GM23338 (cell line): ENCODE results near the gene MKRN2. TPM values are rescaled to one million over a fixed set of nuclear protein-coding genes. Genes with fewer than 3 reads are reported as not detected.

ENCODE experiments used
- ATAC-seq: fragments of 200-7000 bp; cut with Tn5 transposase; 3 replicates; pipeline ENCODE4 v1.9.1; 2020
- DNase-seq: peaks from one replicate; pipeline ENCODE4 v3.0.0-alpha.2; 2015; ENCODE audit warnings: low spot score
- H2AFZ ChIP-seq: fragments of 200-600 bp; sonication (generic); 2 replicates; pipeline ENCODE4 v1.8.0; 2016; ENCODE audit warnings: antibody characterized with exemption, mild to moderate bottlenecking, moderate library complexity
- H3F3A ChIP-seq: fragments of 200-600 bp; sonication (generic); replicated peaks from 2 replicates; pipeline ENCODE4 v1.8.0; 2017; ENCODE audit warnings: antibody characterized with exemption, mixed run types, low read depth
- H3K27ac ChIP-seq: fragments of 200-600 bp; sonication (generic); 2 replicates; pipeline ENCODE4 v1.6.1; 2016; ENCODE audit warnings: low read depth
- H3K27me3 ChIP-seq: fragments of 200-600 bp; sonication (generic); 2 replicates; pipeline ENCODE4 v1.8.0; 2016; ENCODE audit warnings: mild to moderate bottlenecking, mixed run types, moderate library complexity; ENCODE audit not compliant: insufficient read depth
- H3K36me3 ChIP-seq: fragments of 200-600 bp; sonication (generic); 2 replicates; pipeline ENCODE4 v1.8.0; 2016; ENCODE audit warnings: mild to moderate bottlenecking; ENCODE audit not compliant: insufficient read depth
- H3K4me1 ChIP-seq: fragments of 200-600 bp; sonication (generic); 2 replicates; pipeline ENCODE4 v1.8.0; 2016; ENCODE audit warnings: mild to moderate bottlenecking, moderate library complexity; ENCODE audit not compliant: insufficient read depth
- H3K4me2 ChIP-seq: fragments of 200-600 bp; sonication (generic); 2 replicates; pipeline ENCODE4 v1.7.1; 2017; ENCODE audit warnings: mixed run types
- H3K4me3 ChIP-seq: fragments of 200-600 bp; sonication (generic); 2 replicates; pipeline ENCODE4 v1.6.1; 2016; ENCODE audit warnings: mixed run types
- H3K79me2 ChIP-seq: fragments of 200-600 bp; sonication (generic); replicated peaks from 2 replicates; pipeline ENCODE4 v1.8.0; 2017; ENCODE audit warnings: mild to moderate bottlenecking; ENCODE audit not compliant: insufficient read depth
- H3K9me2 ChIP-seq: fragments of 200-600 bp; sonication (generic); 2 replicates; pipeline ENCODE4 v1.8.0; 2017; ENCODE audit not compliant: insufficient read depth
- H4K20me1 ChIP-seq: fragments of 200-600 bp; sonication (generic); replicated peaks from 2 replicates; pipeline ENCODE4 v1.8.0; 2017; ENCODE audit warnings: mild to moderate bottlenecking; ENCODE audit not compliant: insufficient read depth
- H3K27ac Mint-ChIP-seq: 2 replicates; pipeline ENCODE4 v1.8.0; 2020; ENCODE audit warnings: inconsistent platforms, mild to moderate bottlenecking, moderate library complexity, mixed read lengths
- H3K27me3 Mint-ChIP-seq: 3 replicates; pipeline ENCODE4 v1.8.0; 2022; ENCODE audit warnings: low read depth, mild to moderate bottlenecking, moderate library complexity, mixed read lengths, inconsistent platforms; ENCODE audit not compliant: insufficient read depth, poor library complexity
- H3K36me3 Mint-ChIP-seq: 3 replicates; pipeline ENCODE4 v1.8.0; 2021; ENCODE audit warnings: low read depth, mild to moderate bottlenecking, inconsistent platforms, moderate library complexity, mixed read lengths
- H3K4me1 Mint-ChIP-seq: 3 replicates; pipeline ENCODE4 v1.8.0; 2020; ENCODE audit warnings: mild to moderate bottlenecking, inconsistent platforms, mixed read lengths
- H3K4me3 Mint-ChIP-seq: 3 replicates; pipeline ENCODE4 v1.8.0; 2021; ENCODE audit warnings: moderate library complexity, mild to moderate bottlenecking, inconsistent platforms, mixed read lengths
- H3K9me3 Mint-ChIP-seq: 3 replicates; pipeline ENCODE4 v1.8.0; 2020; ENCODE audit warnings: moderate library complexity, mild to moderate bottlenecking, inconsistent platforms, mixed read lengths
- CREB1 ChIP-seq: fragments of 250-450 bp; sonication (Bioruptor Pico); IDR thresholded peaks from 2 replicates; pipeline ENCODE4 v1.5.0; 2020; ENCODE audit warnings: low read depth, mild to moderate bottlenecking, moderate library complexity
- EZH2phosphoT487 ChIP-seq: fragments of 200-600 bp; sonication (generic); IDR thresholded peaks from one replicate; pipeline ENCODE4 v1.8.1; 2018; ENCODE audit warnings: antibody characterized with exemption; ENCODE audit not compliant: unreplicated experiment
- POLR2AphosphoS5 ChIP-seq: IDR thresholded peaks from 2 replicates; pipeline ENCODE4 v1.6.1; 2016; ENCODE audit warnings: antibody characterized with exemption, low read depth
- REST ChIP-seq: IDR thresholded peaks from one replicate; pipeline ENCODE4 v1.6.1; 2018; ENCODE audit warnings: antibody characterized with exemption; ENCODE audit not compliant: unreplicated experiment
- ZNF331 ChIP-seq: fragments of 250-450 bp; sonication (Bioruptor Pico); IDR thresholded peaks from 2 replicates; pipeline ENCODE4 v1.5.0; 2020; ENCODE audit warnings: low read depth, mild to moderate bottlenecking, moderate library complexity
- polyA plus RNA-seq: library from polyadenylated mRNA; unstranded; fragments of >200 nt; fragmentation: Nextera tagmentation; extraction: Ambion mirVana; gene quantifications from 2 replicates; pipeline ENCODE4 v1.2.1, GENCODE V29; 2016
- total RNA-seq: library from RNA; depleted of rRNA; stranded (reverse); fragments of >200 nt; shearing (Covaris generic); gene quantifications from 2 replicates; pipeline ENCODE4 v1.2.3, GENCODE V29; 2014
- TF ChIP-seq, protein P1 (sequence below): fragments of 250-450 bp; sonication (Bioruptor Pico); IDR thresholded peaks from 2 replicates; pipeline ENCODE4 v1.5.0; 2020; ENCODE audit warnings: mild to moderate bottlenecking, moderate library complexity
- TF ChIP-seq, protein P2 (sequence below), 2 experiments: fragments of 200-600 bp in 1 of 2; sonication (generic) in 1 of 2; conservative IDR thresholded peaks; 2 replicates each; pipeline versions ENCODE4 v1.5.1 to v1.6.1; 2016 to 2017; ENCODE audit warnings: antibody characterized with exemption in 2 of 2, low read depth in 2 of 2, mild to moderate bottlenecking in 2 of 2, moderate library complexity in 1 of 2

The MKRN2 gene
- total and polyA plus RNA-seq, 2 experiments from 2014 or later, result 11.4 to 24.6 TPM

DNA sequence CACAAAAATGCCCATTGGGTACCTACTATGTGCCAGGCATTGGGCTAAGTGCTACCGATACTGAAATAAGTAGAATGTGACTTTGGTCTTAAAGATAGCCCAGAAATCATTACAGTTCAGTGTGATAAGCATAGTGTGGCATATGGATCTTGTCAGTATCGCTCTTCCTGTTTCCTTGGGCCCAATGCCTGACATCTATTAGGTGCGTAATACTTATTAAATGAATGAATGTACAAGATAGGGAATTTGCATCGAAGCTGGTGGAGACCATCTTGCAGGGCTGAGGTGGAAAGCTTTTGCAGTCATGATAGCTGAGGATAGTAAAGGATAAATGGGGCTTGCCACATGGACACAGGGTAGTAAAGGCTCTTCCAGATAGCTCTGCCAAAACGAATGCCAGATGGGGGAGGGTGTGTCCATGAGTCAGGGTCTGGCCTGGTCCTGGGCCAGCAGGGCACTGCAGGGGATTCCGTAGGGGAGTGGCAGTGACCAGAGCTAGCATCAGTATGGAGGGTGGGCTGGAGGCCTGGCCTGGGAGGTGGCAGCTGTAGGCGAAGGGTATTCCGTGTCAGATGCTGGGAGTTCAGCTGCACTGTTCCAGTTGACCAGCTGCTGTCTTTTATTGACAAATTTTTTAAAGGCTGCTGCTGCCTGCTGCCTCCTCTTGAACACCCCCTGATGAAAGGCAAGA lies 49.2 kb upstream of the MKRN2 start:
- Histone ChIP-seq H3K9me2 (no peaks in the 10 kb centered on the region), H4K20me1 (peaks cover 7% of the 10 kb centered on the region; the same call in 1 of the 2 replicates), H3K27me3 (no peaks in the 10 kb centered on the region), H3K4me2 (no peak overlapping the region), H2AFZ (no peak overlapping the region), H3K36me3 (peaks cover 26% of the 10 kb centered on the region), H3K27ac (no peak overlapping the region), H3K4me1 (no peaks in the 10 kb centered on the region), H3K79me2 (no peaks in the 10 kb centered on the region), H3K4me3 (no peak overlapping the region), H3F3A (no peaks in the 10 kb centered on the region)
- no peak for ATAC-seq
- H3K27ac Mint-ChIP-seq, result no peak overlapping the region
- H3K4me1 Mint-ChIP-seq, result no peaks in the 10 kb centered on the region
- no peaks in the 10 kb centered on the region for H3K9me3 Mint-ChIP-seq
- H3K27me3 Mint-ChIP-seq, result no peaks in the 10 kb centered on the region
- no peak for TF ChIP-seq CREB1
- TF ChIP-seq, protein P1, sequence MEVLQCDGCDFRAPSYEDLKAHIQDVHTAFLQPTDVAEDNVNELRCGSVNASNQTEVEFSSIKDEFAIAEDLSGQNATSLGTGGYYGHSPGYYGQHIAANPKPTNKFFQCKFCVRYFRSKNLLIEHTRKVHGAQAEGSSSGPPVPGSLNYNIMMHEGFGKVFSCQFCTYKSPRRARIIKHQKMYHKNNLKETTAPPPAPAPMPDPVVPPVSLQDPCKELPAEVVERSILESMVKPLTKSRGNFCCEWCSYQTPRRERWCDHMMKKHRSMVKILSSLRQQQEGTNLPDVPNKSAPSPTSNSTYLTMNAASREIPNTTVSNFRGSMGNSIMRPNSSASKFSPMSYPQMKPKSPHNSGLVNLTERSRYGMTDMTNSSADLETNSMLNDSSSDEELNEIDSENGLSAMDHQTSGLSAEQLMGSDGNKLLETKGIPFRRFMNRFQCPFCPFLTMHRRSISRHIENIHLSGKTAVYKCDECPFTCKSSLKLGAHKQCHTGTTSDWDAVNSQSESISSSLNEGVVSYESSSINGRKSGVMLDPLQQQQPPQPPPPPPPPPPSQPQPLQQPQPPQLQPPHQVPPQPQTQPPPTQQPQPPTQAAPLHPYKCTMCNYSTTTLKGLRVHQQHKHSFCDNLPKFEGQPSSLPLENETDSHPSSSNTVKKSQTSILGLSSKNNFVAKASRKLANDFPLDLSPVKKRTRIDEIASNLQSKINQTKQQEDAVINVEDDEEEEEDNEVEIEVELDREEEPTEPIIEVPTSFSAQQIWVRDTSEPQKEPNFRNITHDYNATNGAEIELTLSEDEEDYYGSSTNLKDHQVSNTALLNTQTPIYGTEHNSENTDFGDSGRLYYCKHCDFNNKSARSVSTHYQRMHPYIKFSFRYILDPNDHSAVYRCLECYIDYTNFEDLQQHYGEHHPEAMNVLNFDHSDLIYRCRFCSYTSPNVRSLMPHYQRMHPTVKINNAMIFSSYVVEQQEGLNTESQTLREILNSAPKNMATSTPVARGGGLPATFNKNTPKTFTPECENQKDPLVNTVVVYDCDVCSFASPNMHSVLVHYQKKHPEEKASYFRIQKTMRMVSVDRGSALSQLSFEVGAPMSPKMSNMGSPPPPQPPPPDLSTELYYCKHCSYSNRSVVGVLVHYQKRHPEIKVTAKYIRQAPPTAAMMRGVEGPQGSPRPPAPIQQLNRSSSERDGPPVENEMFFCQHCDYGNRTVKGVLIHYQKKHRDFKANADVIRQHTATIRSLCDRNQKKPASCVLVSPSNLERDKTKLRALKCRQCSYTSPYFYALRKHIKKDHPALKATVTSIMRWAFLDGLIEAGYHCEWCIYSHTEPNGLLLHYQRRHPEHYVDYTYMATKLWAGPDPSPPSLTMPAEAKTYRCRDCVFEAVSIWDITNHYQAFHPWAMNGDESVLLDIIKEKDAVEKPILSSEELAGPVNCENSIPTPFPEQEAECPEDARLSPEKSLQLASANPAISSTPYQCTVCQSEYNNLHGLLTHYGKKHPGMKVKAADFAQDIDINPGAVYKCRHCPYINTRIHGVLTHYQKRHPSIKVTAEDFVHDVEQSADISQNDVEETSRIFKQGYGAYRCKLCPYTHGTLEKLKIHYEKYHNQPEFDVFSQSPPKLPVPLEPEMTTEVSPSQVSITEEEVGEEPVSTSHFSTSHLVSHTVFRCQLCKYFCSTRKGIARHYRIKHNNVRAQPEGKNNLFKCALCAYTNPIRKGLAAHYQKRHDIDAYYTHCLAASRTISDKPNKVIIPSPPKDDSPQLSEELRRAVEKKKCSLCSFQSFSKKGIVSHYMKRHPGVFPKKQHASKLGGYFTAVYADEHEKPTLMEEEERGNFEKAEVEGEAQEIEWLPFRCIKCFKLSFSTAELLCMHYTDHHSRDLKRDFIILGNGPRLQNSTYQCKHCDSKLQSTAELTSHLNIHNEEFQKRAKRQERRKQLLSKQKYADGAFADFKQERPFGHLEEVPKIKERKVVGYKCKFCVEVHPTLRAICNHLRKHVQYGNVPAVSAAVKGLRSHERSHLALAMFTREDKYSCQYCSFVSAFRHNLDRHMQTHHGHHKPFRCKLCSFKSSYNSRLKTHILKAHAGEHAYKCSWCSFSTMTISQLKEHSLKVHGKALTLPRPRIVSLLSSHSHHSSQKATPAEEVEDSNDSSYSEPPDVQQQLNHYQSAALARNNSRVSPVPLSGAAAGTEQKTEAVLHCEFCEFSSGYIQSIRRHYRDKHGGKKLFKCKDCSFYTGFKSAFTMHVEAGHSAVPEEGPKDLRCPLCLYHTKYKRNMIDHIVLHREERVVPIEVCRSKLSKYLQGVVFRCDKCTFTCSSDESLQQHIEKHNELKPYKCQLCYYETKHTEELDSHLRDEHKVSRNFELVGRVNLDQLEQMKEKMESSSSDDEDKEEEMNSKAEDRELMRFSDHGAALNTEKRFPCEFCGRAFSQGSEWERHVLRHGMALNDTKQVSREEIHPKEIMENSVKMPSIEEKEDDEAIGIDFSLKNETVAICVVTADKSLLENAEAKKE (CRISPR knock-in tag), result no peak
- no peak for DNase-seq
- peaks cover 47% of the 10 kb centered on the region for H3K36me3 Mint-ChIP-seq
- no peak overlapping the region for H3K4me3 Mint-ChIP-seq

DNA sequence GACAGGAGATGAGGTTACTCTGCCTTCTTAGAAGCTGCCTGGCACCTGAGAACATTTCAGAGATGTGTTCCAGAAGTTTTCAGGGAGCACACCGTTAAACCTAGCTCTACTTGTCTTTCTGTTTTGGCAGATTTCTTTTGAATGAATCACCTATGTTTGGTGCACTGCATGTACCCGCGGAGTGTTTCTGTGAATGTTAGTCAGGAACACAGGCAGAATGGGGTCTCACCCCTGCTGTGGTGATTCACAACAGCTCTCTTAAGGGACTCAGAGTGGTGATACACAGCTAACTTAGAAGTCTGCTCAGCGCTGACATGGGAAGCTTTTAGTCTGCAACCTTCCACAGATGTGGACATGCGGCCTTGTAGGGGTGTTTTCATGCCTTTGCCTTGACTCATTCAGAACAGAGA lies 48.6 kb upstream of the MKRN2 start:
- H3K4me1 ChIP-seq, result no peaks in the 10 kb centered on the region
- no peak overlapping the region for H3K27ac ChIP-seq
- Mint-ChIP-seq H3K27ac (no peak overlapping the region), H3K9me3 (no peaks in the 10 kb centered on the region), H3K36me3 (peaks cover 43% of the 10 kb centered on the region), H3K27me3 (no peaks in the 10 kb centered on the region), H3K4me1 (no peaks in the 10 kb centered on the region), H3K4me3 (no peak overlapping the region)
- 0 out of 2 replicates have a peak, but pooled peaks cover 2% of the 10 kb centered on the region for H4K20me1 ChIP-seq
- H3K36me3 ChIP-seq, result peaks cover 20% of the 10 kb centered on the region
- H3F3A ChIP-seq, result no peaks in the 10 kb centered on the region
- no peak overlapping the region for H2AFZ ChIP-seq
- no peaks in the 10 kb centered on the region for H3K9me2 ChIP-seq
- ATAC-seq, result no peak
- no peak overlapping the region for H3K4me3 ChIP-seq
- no peaks in the 10 kb centered on the region for H3K27me3 ChIP-seq
- H3K79me2 ChIP-seq, result no peaks in the 10 kb centered on the region
- DNase-seq, result no peak
- H3K4me2 ChIP-seq, result no peak overlapping the region
- no peak for TF ChIP-seq CREB1
- no peak for TF ChIP-seq REST
- no peak for TF ChIP-seq ZNF331 (CRISPR knock-in tag)
- TF ChIP-seq POLR2AphosphoS5, result no peak
- TF ChIP-seq, protein P2, sequence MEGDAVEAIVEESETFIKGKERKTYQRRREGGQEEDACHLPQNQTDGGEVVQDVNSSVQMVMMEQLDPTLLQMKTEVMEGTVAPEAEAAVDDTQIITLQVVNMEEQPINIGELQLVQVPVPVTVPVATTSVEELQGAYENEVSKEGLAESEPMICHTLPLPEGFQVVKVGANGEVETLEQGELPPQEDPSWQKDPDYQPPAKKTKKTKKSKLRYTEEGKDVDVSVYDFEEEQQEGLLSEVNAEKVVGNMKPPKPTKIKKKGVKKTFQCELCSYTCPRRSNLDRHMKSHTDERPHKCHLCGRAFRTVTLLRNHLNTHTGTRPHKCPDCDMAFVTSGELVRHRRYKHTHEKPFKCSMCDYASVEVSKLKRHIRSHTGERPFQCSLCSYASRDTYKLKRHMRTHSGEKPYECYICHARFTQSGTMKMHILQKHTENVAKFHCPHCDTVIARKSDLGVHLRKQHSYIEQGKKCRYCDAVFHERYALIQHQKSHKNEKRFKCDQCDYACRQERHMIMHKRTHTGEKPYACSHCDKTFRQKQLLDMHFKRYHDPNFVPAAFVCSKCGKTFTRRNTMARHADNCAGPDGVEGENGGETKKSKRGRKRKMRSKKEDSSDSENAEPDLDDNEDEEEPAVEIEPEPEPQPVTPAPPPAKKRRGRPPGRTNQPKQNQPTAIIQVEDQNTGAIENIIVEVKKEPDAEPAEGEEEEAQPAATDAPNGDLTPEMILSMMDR (conservative IDR thresholded peaks at IDR 0.05; ENCODE audit: low read depth in 2 of 2), result no peak
- TF ChIP-seq EZH2phosphoT487, result no peak
